ENCODE results near the gene ALDH5A1. TPM values are rescaled to one million over a fixed set of nuclear protein-coding genes. Genes with fewer than 3 reads are reported as not detected.

Gene ALDH5A1
- total RNA-seq, 2 experiments from 2014 or later, result 3.2 to 3.6 TPM

DNA sequence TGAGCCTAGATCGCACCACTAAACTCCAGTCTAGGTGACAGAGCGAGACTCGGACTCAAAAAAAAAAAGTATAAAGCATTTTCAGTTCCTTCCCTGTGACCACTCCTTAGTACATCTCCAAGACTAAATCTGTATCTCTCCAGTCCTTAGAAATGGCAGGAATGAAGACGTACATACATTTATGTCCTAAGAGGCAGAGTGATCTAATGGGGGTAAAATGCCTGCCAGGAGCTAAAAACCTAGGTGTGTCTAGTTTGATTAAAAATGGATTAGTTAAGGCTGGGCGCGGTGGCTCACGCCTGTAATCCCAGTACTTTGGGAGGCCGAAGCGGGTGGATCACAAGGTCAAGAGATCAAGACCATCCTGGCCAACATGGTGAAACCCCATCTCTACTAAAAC, 70.4 kb downstream of the ALDH5A1 start:
- Mint-ChIP-seq H3K9me3 (no peaks in the 10 kb centered on the region), H3K27ac (no peak overlapping the region), H3K27me3 (peaks cover 6% of the 10 kb centered on the region), H3K4me1 (no peaks in the 10 kb centered on the region), H3K36me3 (ENCODE audit: low read depth) (no peaks in the 10 kb centered on the region), H3K4me3 (no peak overlapping the region)
- ChIA-PET POLR2A (no interaction called here), CTCF (interaction anchor here (0.7 to 1.4 kb wide), 4 partner anchors 13 to 233 kb away, joined by 3 to 5 read pairs (median 4); partner anchors contain the start of gene ARMH2)
- no peak for DNase-seq

DNA sequence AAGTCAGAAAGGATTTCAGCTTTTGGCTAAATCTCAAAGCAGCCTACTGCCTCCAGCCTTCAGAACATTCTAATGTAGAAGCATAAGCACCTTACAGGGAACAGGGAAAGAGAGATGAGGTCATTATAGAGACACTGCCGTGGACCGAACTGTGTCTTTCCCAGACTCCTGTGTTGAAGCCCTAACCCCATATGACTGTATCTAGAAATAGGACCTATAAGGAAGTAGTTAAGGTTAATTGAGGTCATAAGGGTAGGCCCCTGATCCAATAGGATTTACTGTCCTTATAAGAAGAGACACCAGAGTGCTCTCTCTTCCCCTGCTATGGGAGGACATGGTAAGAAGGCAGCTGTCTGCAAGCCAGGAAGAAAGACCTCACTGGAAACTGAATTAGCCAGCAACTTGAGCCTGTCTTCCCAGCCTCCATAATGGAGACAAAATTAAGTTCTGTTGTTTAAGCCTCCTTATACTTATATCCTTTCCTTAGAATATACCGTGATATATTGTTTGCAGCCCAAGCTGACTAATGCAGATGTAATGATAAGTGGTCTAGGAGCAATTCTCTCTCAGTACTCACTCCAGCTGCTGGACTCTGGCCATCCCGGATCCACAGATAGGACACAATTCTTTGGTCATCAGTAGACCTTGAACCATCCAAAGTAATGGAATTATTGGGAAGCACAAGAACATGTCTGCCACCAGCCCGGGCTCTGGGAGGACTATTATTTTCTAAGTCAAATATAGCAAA, 71.4 kb downstream of the ALDH5A1 start:
- POLR2A ChIA-PET, result no interaction called here
- H3K27me3 Mint-ChIP-seq, result no peaks in the 10 kb centered on the region
- H3K4me1 Mint-ChIP-seq, result no peaks in the 10 kb centered on the region
- CTCF ChIA-PET, result interaction anchor here (1.4 kb wide), 1 partner anchor 23 kb away, joined by 5 read pairs; no protein-coding TSS in a partner anchor
- H3K27ac Mint-ChIP-seq, result no peak overlapping the region
- no peak for DNase-seq
- H3K4me3 Mint-ChIP-seq, result no peak overlapping the region
- H3K36me3 Mint-ChIP-seq (ENCODE audit: low read depth), result no peaks in the 10 kb centered on the region
- no peaks in the 10 kb centered on the region for H3K9me3 Mint-ChIP-seq

GRCh38 chr6:24568683-24569082, 73.9 kb downstream of the ALDH5A1 start:
- CTCF ChIA-PET, result interaction anchor here (1.0 to 1.5 kb wide), 2 partner anchors 13 to 67 kb away, joined by 3 to 4 read pairs; no protein-coding TSS in a partner anchor
- H3K27me3 Mint-ChIP-seq, result no peaks in the 10 kb centered on the region
- no peak overlapping the region for H3K4me3 Mint-ChIP-seq
- POLR2A ChIA-PET, result no interaction called here
- no peaks in the 10 kb centered on the region for H3K36me3 Mint-ChIP-seq (ENCODE audit: low read depth)
- H3K27ac Mint-ChIP-seq, result no peak overlapping the region
- H3K4me1 Mint-ChIP-seq, result no peaks in the 10 kb centered on the region
- H3K9me3 Mint-ChIP-seq, result no peaks in the 10 kb centered on the region
- DNase-seq, result no peak

GRCh38 chr6:24569811-24570210, 75.0 kb downstream of the ALDH5A1 start:
- Mint-ChIP-seq H3K27me3 (no peaks in the 10 kb centered on the region), H3K4me1 (no peaks in the 10 kb centered on the region), H3K4me3 (no peak overlapping the region), H3K27ac (no peak overlapping the region), H3K9me3 (no peaks in the 10 kb centered on the region), H3K36me3 (ENCODE audit: low read depth) (no peaks in the 10 kb centered on the region)
- POLR2A ChIA-PET, result no interaction called here
- CTCF ChIA-PET, result interaction anchor here (1.0 to 1.5 kb wide), 3 partner anchors 12 to 66 kb away, joined by 3 to 4 read pairs (median 3); no protein-coding TSS in a partner anchor
- DNase-seq, result no peak

GRCh38 chr6:24571361-24571760, 76.6 kb downstream of the ALDH5A1 start:
- Mint-ChIP-seq H3K9me3 (no peaks in the 10 kb centered on the region), H3K36me3 (ENCODE audit: low read depth) (no peaks in the 10 kb centered on the region), H3K4me3 (no peak overlapping the region), H3K27ac (no peak overlapping the region), H3K4me1 (no peaks in the 10 kb centered on the region), H3K27me3 (no peaks in the 10 kb centered on the region)
- ChIA-PET POLR2A (no interaction called here), CTCF (interaction anchor here (0.6 to 2.4 kb wide), 6 partner anchors 9 to 454 kb away, joined by 3 to 10 read pairs (median 4); no protein-coding TSS in a partner anchor)
- DNase-seq, result no peak

DNA sequence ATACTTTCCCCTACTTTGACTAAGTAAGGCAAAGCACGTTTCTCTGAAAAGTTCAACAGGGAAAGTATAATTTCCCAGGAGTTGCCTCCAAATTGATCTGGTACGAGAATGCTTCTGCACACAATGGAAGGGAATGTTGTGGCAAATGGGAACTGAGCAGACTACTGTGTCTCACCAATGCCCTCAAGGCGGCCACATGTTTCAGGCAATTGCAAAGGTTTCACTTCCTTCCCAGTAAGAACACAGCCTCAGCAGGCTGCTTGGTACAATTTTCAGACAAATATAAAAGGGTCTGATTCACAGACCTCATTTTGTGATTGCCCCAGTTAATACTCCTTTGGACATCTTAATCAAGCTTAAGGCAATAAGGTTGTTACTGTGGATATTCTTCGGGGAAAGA, 80.0 kb downstream of the ALDH5A1 start:
- H3K27ac Mint-ChIP-seq, result no peak overlapping the region
- ChIA-PET POLR2A (no interaction called here), CTCF (interaction anchor here (1.6 kb wide), 1 partner anchor 9 kb away, joined by 3 read pairs; no protein-coding TSS in a partner anchor)
- no peak for DNase-seq
- no peaks in the 10 kb centered on the region for H3K9me3 Mint-ChIP-seq
- no peaks in the 10 kb centered on the region for H3K4me1 Mint-ChIP-seq
- H3K27me3 Mint-ChIP-seq, result peaks cover 6% of the 10 kb centered on the region
- no peaks in the 10 kb centered on the region for H3K36me3 Mint-ChIP-seq (ENCODE audit: low read depth)
- no peak overlapping the region for H3K4me3 Mint-ChIP-seq

DNA sequence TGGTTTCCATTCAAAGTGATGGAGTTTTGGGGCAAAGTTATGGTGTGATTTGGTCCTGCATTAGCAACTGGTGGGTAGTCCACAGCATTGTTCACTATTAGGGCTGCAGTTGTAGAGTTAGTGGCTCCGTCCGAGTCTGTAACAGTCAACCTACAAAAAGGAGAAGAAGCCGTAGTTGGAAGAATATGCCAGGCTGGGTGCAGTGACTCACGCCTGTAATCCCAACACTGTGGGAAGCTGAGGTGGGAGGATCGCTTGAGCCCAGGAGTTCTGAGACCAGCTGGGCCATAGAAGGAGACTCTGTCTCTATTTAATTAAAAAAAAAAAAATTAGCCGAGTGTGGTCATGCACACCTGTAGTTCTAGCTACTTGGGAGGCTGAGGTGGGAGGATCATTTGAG, 81.7 kb downstream of the ALDH5A1 start:
- Mint-ChIP-seq H3K27me3 (peaks cover 9% of the 10 kb centered on the region), H3K27ac (no peak overlapping the region), H3K9me3 (no peaks in the 10 kb centered on the region), H3K4me1 (no peaks in the 10 kb centered on the region), H3K36me3 (ENCODE audit: low read depth) (no peaks in the 10 kb centered on the region), H3K4me3 (no peak overlapping the region)
- ChIA-PET POLR2A (no interaction called here), CTCF (interaction anchor here (0.6 to 1.6 kb wide), 4 partner anchors 17 to 442 kb away, joined by 3 to 4 read pairs (median 3); no protein-coding TSS in a partner anchor)
- DNase-seq, result no peak

GRCh38 chr6:24581084-24581669, 86.4 kb downstream of the ALDH5A1 start:
- H3K36me3 Mint-ChIP-seq (ENCODE audit: low read depth), result no peaks in the 10 kb centered on the region
- DNase-seq, result peak; percentile 84
- no peak overlapping the region for H3K27ac Mint-ChIP-seq
- H3K4me3 Mint-ChIP-seq, result no peak overlapping the region
- H3K4me1 Mint-ChIP-seq, result peaks cover 3% of the 10 kb centered on the region
- ChIA-PET CTCF (interaction anchor here (0.6 to 2.3 kb wide), 16 partner anchors 9 to 456 kb away, joined by 3 to 10 read pairs (median 4); no protein-coding TSS in a partner anchor), POLR2A (interaction anchor here (0.6 kb wide), 1 partner anchor 42 kb away, joined by 3 read pairs; no protein-coding TSS in a partner anchor)
- H3K27me3 Mint-ChIP-seq, result peaks cover 15% of the 10 kb centered on the region
- H3K9me3 Mint-ChIP-seq, result no peaks in the 10 kb centered on the region

GRCh38 chr6:24583463-24584381, 89.0 kb downstream of the ALDH5A1 start:
- H3K27ac Mint-ChIP-seq, result no peak overlapping the region
- ChIA-PET CTCF (interaction anchor here (0.5 to 1.9 kb wide), 7 partner anchors 10 to 116 kb away, joined by 3 to 7 read pairs (median 3); no protein-coding TSS in a partner anchor), POLR2A (no interaction called here)
- DNase-seq, result peak; percentile 79
- no peak overlapping the region for H3K4me3 Mint-ChIP-seq
- H3K27me3 Mint-ChIP-seq, result peaks cover 18% of the 10 kb centered on the region
- H3K4me1 Mint-ChIP-seq, result peaks cover 3% of the 10 kb centered on the region
- no peaks in the 10 kb centered on the region for H3K36me3 Mint-ChIP-seq (ENCODE audit: low read depth)
- H3K9me3 Mint-ChIP-seq, result no peaks in the 10 kb centered on the region

DNA sequence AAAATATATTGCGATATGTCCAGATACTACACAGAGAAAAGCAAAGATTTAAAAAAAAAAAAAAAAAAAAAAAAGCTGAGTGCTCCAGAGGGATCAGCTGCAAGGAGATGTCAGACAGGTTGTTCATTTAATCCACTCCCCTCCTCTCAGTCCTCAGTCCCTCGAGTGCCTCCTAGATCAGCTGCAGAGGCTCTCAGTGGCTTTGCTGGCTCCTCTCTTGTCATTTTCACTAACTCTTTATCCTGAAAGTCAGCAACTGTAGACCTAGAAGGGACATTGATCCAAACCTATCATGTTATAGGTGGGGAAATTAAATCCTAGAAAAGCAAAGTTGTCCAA, 89.6 kb downstream of the ALDH5A1 start:
- H3K9me3 Mint-ChIP-seq, result no peaks in the 10 kb centered on the region
- CTCF ChIA-PET, result interaction anchor here (0.7 to 1.9 kb wide), 3 partner anchors 10 to 15 kb away, joined by 3 to 7 read pairs (median 3); no protein-coding TSS in a partner anchor
- H3K27me3 Mint-ChIP-seq, result peaks cover 15% of the 10 kb centered on the region
- H3K4me3 Mint-ChIP-seq, result no peak overlapping the region
- POLR2A ChIA-PET, result no interaction called here
- DNase-seq, result no peak
- peaks cover 3% of the 10 kb centered on the region for H3K4me1 Mint-ChIP-seq
- no peaks in the 10 kb centered on the region for H3K36me3 Mint-ChIP-seq (ENCODE audit: low read depth)
- no peak overlapping the region for H3K27ac Mint-ChIP-seq

All from activated CD4-positive, alpha-beta T cell treated with anti-CD3 and anti-CD28 coated beads, Interleukin-2, amount 10 ng/mL, durations not matched to agents 7 days and 5 days (primary cell).